ENCODE results near the gene KCNC3. TPM values are rescaled to one million over a fixed set of nuclear protein-coding genes. Genes with fewer than 3 reads are reported as not detected.
"Not testable (repeated sequence)": the region's sequence is repeated elsewhere in the genome, so short reads cannot be mapped to it uniquely, and the experiment has no call there.

Gene KCNC3
- total and polyA plus RNA-seq, 2 of the 4 experiments (the other 2 are of a cell fraction), result 0.07 TPM; not detected in 1

DNA sequence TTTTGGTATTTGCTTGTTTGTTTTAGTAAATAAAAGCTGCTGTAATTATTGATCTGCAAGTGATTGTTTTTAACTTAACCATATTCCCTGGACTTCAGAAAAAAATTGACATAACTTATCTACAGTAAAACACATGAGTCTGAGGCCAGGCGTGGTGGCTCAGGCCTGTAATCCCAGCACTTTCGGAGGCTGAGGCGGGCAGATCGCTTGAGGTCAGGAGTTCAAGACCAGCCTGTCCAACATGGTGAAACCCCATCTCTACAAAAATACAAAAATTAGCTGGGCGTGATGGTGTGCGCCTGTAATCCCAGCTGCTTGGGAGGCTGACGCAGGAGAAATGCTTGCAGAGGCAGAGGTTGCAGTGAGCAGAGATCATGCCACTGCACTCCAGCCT is 24.3 kb upstream of the KCNC3 start:
- DNase-seq; H4K8ac ChIP-seq (ENCODE audit: low read depth in 2 of 2, low read length in 2 of 2); H4K20me1 ChIP-seq (ENCODE audit: insufficient read depth, low read length); H3K4me3 ChIP-seq (ENCODE audit: insufficient read depth, low read depth, low read length); H3K4ac ChIP-seq (ENCODE audit: low read depth, low read length); H4K91ac ChIP-seq (ENCODE audit: insufficient read depth, low read depth, low read length); H3K4me2 ChIP-seq (ENCODE audit: low read depth, low read length); H3K27ac ChIP-seq (ENCODE audit: insufficient read depth, low read length); H3K56ac ChIP-seq (ENCODE audit: extremely low read depth, insufficient read depth, low read length); POLR2A ChIA-PET (ENCODE audit: unreplicated experiment); H4K5ac ChIP-seq (ENCODE audit: low read depth, low read length); H2BK5ac ChIP-seq (ENCODE audit: low read depth, low read length, poor library complexity, severe bottlenecking); H3K18ac ChIP-seq (ENCODE audit: low read depth, low read length); ATAC-seq (ENCODE audit: low read depth); H3K9me1 ChIP-seq (ENCODE audit: insufficient read depth, low read length); CTCF ChIA-PET; H2BK20ac ChIP-seq (ENCODE audit: low read depth, low read length); H3K36me3 ChIP-seq (ENCODE audit: control insufficient read depth, insufficient read depth, low read length); H2AK9ac ChIP-seq (replicated peaks; ENCODE audit: low read depth, low read length, poor library complexity); H3K27me3 ChIP-seq (ENCODE audit: control insufficient read depth, insufficient read depth, low read length); H2BK15ac ChIP-seq (ENCODE audit: low read depth, low read length); H3K4me1 ChIP-seq (ENCODE audit: control insufficient read depth, insufficient read depth, low read length); H2AK5ac ChIP-seq (ENCODE audit: low read depth, low read length); H2AFZ ChIP-seq (replicated peaks; ENCODE audit: low read length, poor library complexity); H3K9ac ChIP-seq (ENCODE audit: low read depth, low read length); H2BK120ac ChIP-seq (ENCODE audit: low read depth, low read length); dilution Hi-C loops (cut with HindIII; ENCODE audit: low sequenced_read_pairs, unreplicated experiment); H3K14ac ChIP-seq (replicated peaks; ENCODE audit: low read depth, low read length); H3K79me1 ChIP-seq (ENCODE audit: low read depth in 1 of 2, low read length in 2 of 2); BruUV-seq (replicated peaks); H3K9me3 ChIP-seq (ENCODE audit: control insufficient read depth, insufficient read depth, low read length); H3K23ac ChIP-seq (ENCODE audit: low read depth, low read length): not testable (repeated sequence)
- 75% methylated on average over 5 of the region's 7 CpGs; no CpG with 5 or more reads in 1 of the 2 experiments for WGBS, 2 experiments (ENCODE audit: extremely low coverage in 2 of 2, insufficient read length in 1 of 2)
- intact Hi-C loops (cut with micrococcal nuclease) (loop anchor here (10.0 kb wide), 1 partner anchor 661 kb away; the partner anchor contains the start of gene KLK10), in situ Hi-C loops (cut with MboI; ENCODE audit: low sequenced_read_pairs) (loop anchor here (10.0 kb wide), 1 partner anchor 431 kb away; no protein-coding TSS in a partner anchor)

Measured in IMR-90 (cell line).